ENCODE measurements around the gene NDUFB4.

NDUFB4 gene

DNA sequence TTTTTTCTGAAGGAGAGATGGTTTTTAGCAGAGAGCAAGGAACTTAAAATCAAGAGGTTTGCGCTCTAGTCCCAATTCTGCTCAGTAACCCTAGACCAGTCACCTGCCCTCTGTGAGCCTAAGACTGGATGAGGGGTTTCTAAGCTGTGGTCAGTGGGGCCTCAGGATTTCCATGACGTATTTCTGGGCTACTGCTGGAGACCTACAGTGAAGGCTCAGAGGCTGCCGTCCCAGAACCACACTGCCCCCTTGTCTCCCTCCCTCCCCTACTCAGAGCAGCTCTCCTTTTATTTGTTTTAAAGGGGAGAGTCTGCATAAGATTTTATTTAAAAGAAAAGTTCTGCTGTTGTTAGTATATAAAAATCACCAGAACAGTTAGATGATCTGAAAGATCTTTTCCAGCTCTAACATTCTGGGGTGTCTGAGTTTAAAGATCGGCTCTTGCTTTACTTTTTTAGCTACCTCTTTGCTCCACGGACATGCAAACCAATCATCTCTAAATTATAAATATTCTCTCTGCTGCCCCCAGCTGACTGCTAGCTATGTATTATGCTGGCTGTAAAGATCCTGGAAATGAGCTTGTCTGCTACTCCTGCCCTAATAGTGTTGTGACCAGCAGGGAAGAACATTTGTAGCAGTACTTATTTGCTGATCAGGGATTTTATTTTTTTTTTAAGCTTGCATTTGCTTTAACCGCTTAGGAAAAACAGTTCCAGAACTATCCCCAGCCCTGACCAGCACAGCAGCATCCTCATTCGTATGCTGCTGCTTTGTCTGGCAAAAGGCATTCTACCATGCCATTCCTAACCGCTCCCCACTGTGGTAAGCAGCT, 28.6 kb upstream of the NDUFB4 start:
- H3K9me2 ChIP-seq (replicated peaks; ENCODE audit: low read depth, low read length), result no peaks in the 10 kb centered on the region
- H3K79me2 ChIP-seq (ENCODE audit: insufficient read depth, low read length), result no peaks in the 10 kb centered on the region
- H2AFZ ChIP-seq (ENCODE audit: low read length), result peak overlapping the region; percentile 96
- peak overlapping the region; percentile 77 for H3K4me2 ChIP-seq (ENCODE audit: low read depth, low read length, poor library complexity, severe bottlenecking)
- H3K9ac ChIP-seq (ENCODE audit: low read depth, low read length, poor library complexity, severe bottlenecking), result peak overlapping the region; percentile 56
- no peaks in the 10 kb centered on the region for H4K20me1 ChIP-seq (ENCODE audit: insufficient read depth, low read length, poor library complexity, severe bottlenecking)
- H3K27me3 ChIP-seq (ENCODE audit: insufficient read depth, low read length, poor library complexity, severe bottlenecking), result no peaks in the 10 kb centered on the region
- no peaks in the 10 kb centered on the region for H3K36me3 ChIP-seq (ENCODE audit: insufficient read depth, low read length)
- no peaks in the 10 kb centered on the region for H3F3A ChIP-seq (ENCODE audit: low read depth)
- TF ChIP-seq, protein P1, sequence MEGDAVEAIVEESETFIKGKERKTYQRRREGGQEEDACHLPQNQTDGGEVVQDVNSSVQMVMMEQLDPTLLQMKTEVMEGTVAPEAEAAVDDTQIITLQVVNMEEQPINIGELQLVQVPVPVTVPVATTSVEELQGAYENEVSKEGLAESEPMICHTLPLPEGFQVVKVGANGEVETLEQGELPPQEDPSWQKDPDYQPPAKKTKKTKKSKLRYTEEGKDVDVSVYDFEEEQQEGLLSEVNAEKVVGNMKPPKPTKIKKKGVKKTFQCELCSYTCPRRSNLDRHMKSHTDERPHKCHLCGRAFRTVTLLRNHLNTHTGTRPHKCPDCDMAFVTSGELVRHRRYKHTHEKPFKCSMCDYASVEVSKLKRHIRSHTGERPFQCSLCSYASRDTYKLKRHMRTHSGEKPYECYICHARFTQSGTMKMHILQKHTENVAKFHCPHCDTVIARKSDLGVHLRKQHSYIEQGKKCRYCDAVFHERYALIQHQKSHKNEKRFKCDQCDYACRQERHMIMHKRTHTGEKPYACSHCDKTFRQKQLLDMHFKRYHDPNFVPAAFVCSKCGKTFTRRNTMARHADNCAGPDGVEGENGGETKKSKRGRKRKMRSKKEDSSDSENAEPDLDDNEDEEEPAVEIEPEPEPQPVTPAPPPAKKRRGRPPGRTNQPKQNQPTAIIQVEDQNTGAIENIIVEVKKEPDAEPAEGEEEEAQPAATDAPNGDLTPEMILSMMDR (conservative IDR thresholded peaks at IDR 0.05; ENCODE audit: low read length), result peak; percentile 67
- no peak for TF ChIP-seq EZH2phosphoT487 (IDR thresholded peaks at IDR 0.05; ENCODE audit: borderline replicate concordance)
- peaks cover 5% of the 10 kb centered on the region for H3K4me1 ChIP-seq (ENCODE audit: insufficient read depth, low read length, poor library complexity, severe bottlenecking)
- peak overlapping the region; percentile 66 for H3K4me3 ChIP-seq (ENCODE audit: low read length, poor library complexity, severe bottlenecking)
- no peaks in the 10 kb centered on the region for H3K9me3 ChIP-seq (ENCODE audit: insufficient read depth, low read depth, low read length)

DNA sequence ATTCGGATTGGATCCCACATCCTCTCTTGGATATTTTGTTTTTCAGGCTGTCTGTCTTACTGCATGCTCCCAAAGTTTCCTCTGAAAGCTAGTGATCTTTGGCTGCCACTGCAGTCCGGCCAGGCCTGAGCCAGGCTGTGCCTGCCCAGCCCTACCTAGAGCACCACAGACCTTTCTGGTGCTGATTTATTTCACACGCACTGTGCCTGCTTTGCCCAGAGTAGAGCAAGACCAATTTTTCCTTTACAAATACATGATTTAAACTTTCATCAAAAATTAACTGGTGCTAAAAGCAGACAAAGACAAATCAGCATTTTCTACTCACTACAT, 28.0 kb upstream of the NDUFB4 start:
- Histone ChIP-seq H3K9me2 (replicated peaks; ENCODE audit: low read depth, low read length) (no peaks in the 10 kb centered on the region), H3K27me3 (ENCODE audit: insufficient read depth, low read length, poor library complexity, severe bottlenecking) (no peaks in the 10 kb centered on the region), H4K20me1 (ENCODE audit: insufficient read depth, low read length, poor library complexity, severe bottlenecking) (no peaks in the 10 kb centered on the region), H3K4me3 (ENCODE audit: low read length, poor library complexity, severe bottlenecking) (no peak overlapping the region), H3F3A (ENCODE audit: low read depth) (no peaks in the 10 kb centered on the region), H3K9ac (ENCODE audit: low read depth, low read length, poor library complexity, severe bottlenecking) (no peak overlapping the region), H3K79me2 (ENCODE audit: insufficient read depth, low read length) (no peaks in the 10 kb centered on the region), H3K4me1 (ENCODE audit: insufficient read depth, low read length, poor library complexity, severe bottlenecking) (peaks cover 5% of the 10 kb centered on the region), H3K36me3 (ENCODE audit: insufficient read depth, low read length) (no peaks in the 10 kb centered on the region), H3K4me2 (ENCODE audit: low read depth, low read length, poor library complexity, severe bottlenecking) (no peak overlapping the region), H2AFZ (ENCODE audit: low read length) (no peak overlapping the region), H3K9me3 (ENCODE audit: insufficient read depth, low read depth, low read length) (no peaks in the 10 kb centered on the region)
- TF ChIP-seq EZH2phosphoT487 (IDR thresholded peaks at IDR 0.05; ENCODE audit: borderline replicate concordance), result no peak
- TF ChIP-seq, protein P1 (conservative IDR thresholded peaks at IDR 0.05; ENCODE audit: low read length), result no peak

DNA sequence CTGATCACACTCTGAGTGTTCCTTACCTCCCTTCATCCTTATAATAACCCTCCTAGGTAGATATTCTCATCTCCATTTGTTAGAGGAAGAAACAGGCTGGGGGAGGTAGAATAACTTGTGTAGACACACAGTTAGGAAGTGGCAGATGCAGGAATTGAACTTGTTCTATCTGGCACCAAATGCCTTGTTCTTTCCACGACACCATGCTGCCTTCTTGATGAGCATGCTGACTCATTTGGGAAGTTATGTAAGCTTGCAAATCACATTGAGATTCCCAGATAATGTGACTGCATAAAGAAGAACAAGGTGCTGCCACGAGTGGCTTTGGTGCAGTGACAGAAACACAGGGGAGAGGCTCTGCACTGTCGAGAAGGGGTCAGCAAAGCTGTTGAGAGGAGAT, 27.5 kb upstream of the NDUFB4 start:
- Histone ChIP-seq H3K9me2 (replicated peaks; ENCODE audit: low read depth, low read length) (no peaks in the 10 kb centered on the region), H3K9ac (ENCODE audit: low read depth, low read length, poor library complexity, severe bottlenecking) (no peak overlapping the region), H4K20me1 (ENCODE audit: insufficient read depth, low read length, poor library complexity, severe bottlenecking) (no peaks in the 10 kb centered on the region), H3K27me3 (ENCODE audit: insufficient read depth, low read length, poor library complexity, severe bottlenecking) (no peaks in the 10 kb centered on the region), H3K4me2 (ENCODE audit: low read depth, low read length, poor library complexity, severe bottlenecking) (no peak overlapping the region), H3K4me1 (ENCODE audit: insufficient read depth, low read length, poor library complexity, severe bottlenecking) (peaks cover 5% of the 10 kb centered on the region), H2AFZ (ENCODE audit: low read length) (no peak overlapping the region), H3F3A (ENCODE audit: low read depth) (no peaks in the 10 kb centered on the region), H3K36me3 (ENCODE audit: insufficient read depth, low read length) (no peaks in the 10 kb centered on the region), H3K4me3 (ENCODE audit: low read length, poor library complexity, severe bottlenecking) (no peak overlapping the region), H3K79me2 (ENCODE audit: insufficient read depth, low read length) (no peaks in the 10 kb centered on the region), H3K9me3 (ENCODE audit: insufficient read depth, low read depth, low read length) (no peaks in the 10 kb centered on the region)
- TF ChIP-seq, protein P1 (conservative IDR thresholded peaks at IDR 0.05; ENCODE audit: low read length), result no peak
- TF ChIP-seq EZH2phosphoT487 (IDR thresholded peaks at IDR 0.05; ENCODE audit: borderline replicate concordance), result no peak
